Measurements from ENCODE around the gene TNFAIP2.
"Not testable (repeated sequence)": the region's sequence is repeated elsewhere in the genome, so short reads cannot be mapped to it uniquely, and the experiment has no call there.

Gene TNFAIP2

GRCh38 chr14:103116636-103117035, 6.6 kb upstream of the TNFAIP2 start:
- H3K4me3 ChIP-seq (ENCODE audit: low read length), result no peak overlapping the region
- no peak for TF ChIP-seq CTCF (conservative IDR thresholded peaks at IDR 0.05; ENCODE audit: low read depth, low read length)
- no peak for DNase-seq (ENCODE audit: low read depth)

GRCh38 chr14:103117499-103117898, 5.8 kb upstream of the TNFAIP2 start:
- not testable (repeated sequence) for DNase-seq (ENCODE audit: low read depth); H3K4me3 ChIP-seq (ENCODE audit: low read length)

- no peak overlapping the region for H3K4me3 ChIP-seq (ENCODE audit: low read length)
- DNase-seq (ENCODE audit: low read depth), result no peak
- TF ChIP-seq CTCF (conservative IDR thresholded peaks at IDR 0.05; ENCODE audit: low read depth, low read length), result no peak
Observed at GRCh38 chr14:103118018-103118662, 5.1 kb upstream of the TNFAIP2 start.

GRCh38 chr14:103118663-103119404, 4.4 kb upstream of the TNFAIP2 start:
- no peak overlapping the region for H3K4me3 ChIP-seq (ENCODE audit: low read length)
- no peak for TF ChIP-seq CTCF (conservative IDR thresholded peaks at IDR 0.05; ENCODE audit: low read depth, low read length)
- no peak for DNase-seq (ENCODE audit: low read depth)

GRCh38 chr14:103119527-103119926, 3.7 kb upstream of the TNFAIP2 start:
- DNase-seq (ENCODE audit: low read depth); H3K4me3 ChIP-seq (ENCODE audit: low read length): not testable (repeated sequence)

GRCh38 chr14:103121121-103121845, 2.0 kb upstream of the TNFAIP2 start:
- DNase-seq (ENCODE audit: low read depth), result no peak
- TF ChIP-seq CTCF (conservative IDR thresholded peaks at IDR 0.05; ENCODE audit: low read depth, low read length), result no peak
- no peak overlapping the region for H3K4me3 ChIP-seq (ENCODE audit: low read length)

- H3K4me3 ChIP-seq (ENCODE audit: low read length), result no peak overlapping the region
- no peak for DNase-seq (ENCODE audit: low read depth)
- TF ChIP-seq CTCF (conservative IDR thresholded peaks at IDR 0.05; ENCODE audit: low read depth, low read length), result no peak
Observed at GRCh38 chr14:103121846-103122584, 1.2 kb upstream of the TNFAIP2 start.
